Ishikawa (cell line): ENCODE data around the gene CHD2.

ENCODE experiments used
- CEBPB ChIP-seq: IDR thresholded peaks from 2 replicates; pipeline ENCODE4 v1.6.1; 2012
- CREB1 ChIP-seq: IDR thresholded peaks from 2 replicates; pipeline ENCODE4 v1.6.1; 2012; ENCODE audit warnings: low read depth
- EGR1 ChIP-seq: IDR thresholded peaks from 2 replicates; pipeline ENCODE4 v1.6.1; 2012
- EP300 ChIP-seq: IDR thresholded peaks from 2 replicates; pipeline ENCODE4 v1.6.1; 2012; ENCODE audit warnings: borderline replicate concordance
- FOXM1 ChIP-seq: IDR thresholded peaks from 2 replicates; pipeline ENCODE4 v1.6.1; 2012; ENCODE audit warnings: low read depth, borderline replicate concordance
- MAX ChIP-seq: IDR thresholded peaks from 2 replicates; pipeline ENCODE4 v1.6.1; 2012
- NFIC ChIP-seq: IDR thresholded peaks from 2 replicates; pipeline ENCODE4 v1.6.1; 2012
- RAD21 ChIP-seq: IDR thresholded peaks from 2 replicates; pipeline ENCODE4 v1.6.1; 2012; ENCODE audit warnings: low read depth
- REST ChIP-seq: IDR thresholded peaks from 2 replicates; pipeline ENCODE4 v1.6.1; 2012; ENCODE audit warnings: low read depth, mild to moderate bottlenecking
- TAF1 ChIP-seq: IDR thresholded peaks from 2 replicates; pipeline ENCODE4 v1.6.1; 2012; ENCODE audit warnings: low read depth, mild to moderate bottlenecking
- TCF12 ChIP-seq: IDR thresholded peaks from 2 replicates; pipeline ENCODE4 v1.6.1; 2012; ENCODE audit warnings: low read depth
- TEAD4 ChIP-seq: IDR thresholded peaks from 2 replicates; pipeline ENCODE4 v1.6.1; 2012
- USF1 ChIP-seq: IDR thresholded peaks from 2 replicates; pipeline ENCODE4 v1.6.1; 2012
- YY1 ChIP-seq: IDR thresholded peaks from 2 replicates; pipeline ENCODE4 v1.6.1; 2012; ENCODE audit warnings: low read depth
- ZBTB7A ChIP-seq: IDR thresholded peaks from 2 replicates; pipeline ENCODE4 v1.6.1; 2012; ENCODE audit warnings: low read depth

The CHD2 gene

GRCh38 chr15:92886042-92886537 is 14.0 kb upstream of the CHD2 start:
- TF ChIP-seq YY1 (no peak), EGR1 (no peak), USF1 (no peak), CREB1 (no peak), TAF1 (no peak), MAX (no peak), NFIC (no peak), ZBTB7A (no peak), CEBPB (no peak), REST (no peak)

- TF ChIP-seq ZBTB7A, result no peak
- no peak for TF ChIP-seq EP300
Measured at GRCh38 chr15:92886815-92887214, 13.3 kb upstream of the CHD2 start.

GRCh38 chr15:92887869-92888268 is 12.3 kb upstream of the CHD2 start:
- TF ChIP-seq ZBTB7A (no peak), MAX (no peak)

GRCh38 chr15:92889390-92890107 is 10.6 kb upstream of the CHD2 start:
- TF ChIP-seq ZBTB7A (no peak), TCF12 (no peak), EGR1 (no peak), EP300 (no peak), RAD21 (no peak), FOXM1 (no peak), CREB1 (no peak), NFIC (no peak), REST (no peak), CEBPB (no peak), YY1 (no peak), TEAD4 (no peak), MAX (no peak), USF1 (no peak), TAF1 (no peak)

- TF ChIP-seq FOXM1 (no peak), CEBPB (no peak)
Measured at GRCh38 chr15:92891533-92892200, 8.5 kb upstream of the CHD2 start.

DNA sequence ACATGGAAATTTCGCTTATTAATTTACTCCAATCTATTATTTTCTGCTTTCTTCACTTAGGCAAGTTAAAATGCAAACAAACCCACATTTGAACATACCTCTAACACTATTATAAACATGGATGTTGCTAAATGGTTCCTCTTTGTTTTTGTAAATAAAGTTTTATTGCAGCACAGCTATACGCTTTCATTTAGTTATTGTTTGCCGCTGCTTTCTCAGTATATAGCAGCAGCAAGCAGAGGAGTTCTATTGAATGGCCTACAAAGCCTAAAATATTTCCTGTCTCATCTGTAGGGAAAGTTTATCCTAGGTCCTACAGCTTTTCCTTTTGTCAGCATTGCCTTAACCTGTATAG is 7.9 kb upstream of the CHD2 start:
- TF ChIP-seq REST (no peak), TCF12 (no peak), EGR1 (no peak), ZBTB7A (no peak), CEBPB (no peak), TAF1 (no peak), CREB1 (no peak), USF1 (no peak), EP300 (no peak), MAX (no peak)
